ENCODE results near the gene WWC1. TPM values are rescaled to one million over a fixed set of nuclear protein-coding genes. Genes with fewer than 3 reads are reported as not detected.
"Not testable (repeated sequence)": the region's sequence is repeated elsewhere in the genome, so short reads cannot be mapped to it uniquely, and the experiment has no call there.

WWC1 gene
- total RNA-seq, 1 donor from 2014 or later: 48.6 TPM

GRCh38 chr5:168285696-168286095 is 5.7 kb upstream of the WWC1 start:
- H3K27ac Mint-ChIP-seq (ENCODE audit: unreplicated experiment): no peak overlapping the region
- TF ChIP-seq CTCF (IDR thresholded peaks at IDR 0.05; ENCODE audit: insufficient read depth, low read depth, low read length): no peak
- TF ChIP-seq EZH2 (IDR thresholded peaks at IDR 0.05; ENCODE audit: insufficient read depth, low read length): no peak
- peaks cover 11% of the 10 kb centered on the region for H3K9me3 Mint-ChIP-seq (ENCODE audit: unreplicated experiment)
- Histone ChIP-seq H3K4me3 (ENCODE audit: insufficient read depth, low read depth, low read length) (no peak overlapping the region), H3K27ac (ENCODE audit: low read depth, low read length) (no peak overlapping the region), H4K20me1 (ENCODE audit: insufficient read depth, low read length) (no peaks in the 10 kb centered on the region), H3K27me3 (ENCODE audit: insufficient read depth, low read length) (peaks cover 11% of the 10 kb centered on the region), H3K36me3 (ENCODE audit: insufficient read depth, low read length) (no peaks in the 10 kb centered on the region), H3K9ac (ENCODE audit: low read length) (no peak overlapping the region), H3K79me2 (ENCODE audit: insufficient read depth, low read length) (no peaks in the 10 kb centered on the region), H2AFZ (ENCODE audit: low read depth, low read length) (no peak overlapping the region), H3K4me1 (ENCODE audit: insufficient read depth, low read length) (peaks cover 3% of the 10 kb centered on the region), H3K9me3 (ENCODE audit: insufficient read depth, low read depth, low read length) (no peaks in the 10 kb centered on the region), H3K4me2 (ENCODE audit: low read length) (no peak overlapping the region)
- DNase-seq (ENCODE audit: low read depth) (no peak), FAIRE-seq (no peak)
- no peaks in the 10 kb centered on the region for H3K36me3 Mint-ChIP-seq (ENCODE audit: low read depth, unreplicated experiment)
- no peaks in the 10 kb centered on the region for H3K27me3 Mint-ChIP-seq (ENCODE audit: low read depth, unreplicated experiment)
- H3K4me1 Mint-ChIP-seq (ENCODE audit: low read depth, unreplicated experiment): peaks cover 30% of the 10 kb centered on the region
- H3K4me3 Mint-ChIP-seq (ENCODE audit: unreplicated experiment): no peak overlapping the region

GRCh38 chr5:168286386-168286785 is 5.1 kb upstream of the WWC1 start:
- Histone ChIP-seq H3K79me2 (ENCODE audit: insufficient read depth, low read length) (no peaks in the 10 kb centered on the region), H3K4me3 (ENCODE audit: insufficient read depth, low read depth, low read length) (no peak overlapping the region), H2AFZ (ENCODE audit: low read depth, low read length) (no peak overlapping the region), H3K9ac (ENCODE audit: low read length) (no peak overlapping the region), H3K27ac (ENCODE audit: low read depth, low read length) (no peak overlapping the region), H3K27me3 (ENCODE audit: insufficient read depth, low read length) (peaks cover 11% of the 10 kb centered on the region), H3K4me1 (ENCODE audit: insufficient read depth, low read length) (peaks cover 3% of the 10 kb centered on the region), H3K4me2 (ENCODE audit: low read length) (no peak overlapping the region), H3K36me3 (ENCODE audit: insufficient read depth, low read length) (no peaks in the 10 kb centered on the region), H3K9me3 (ENCODE audit: insufficient read depth, low read depth, low read length) (no peaks in the 10 kb centered on the region), H4K20me1 (ENCODE audit: insufficient read depth, low read length) (no peaks in the 10 kb centered on the region)
- Mint-ChIP-seq H3K4me1 (ENCODE audit: low read depth, unreplicated experiment) (peaks cover 35% of the 10 kb centered on the region), H3K36me3 (ENCODE audit: low read depth, unreplicated experiment) (no peaks in the 10 kb centered on the region), H3K4me3 (ENCODE audit: unreplicated experiment) (peak overlapping the region; percentile 7), H3K9me3 (ENCODE audit: unreplicated experiment) (peaks cover 11% of the 10 kb centered on the region), H3K27ac (ENCODE audit: unreplicated experiment) (no peak overlapping the region), H3K27me3 (ENCODE audit: low read depth, unreplicated experiment) (no peaks in the 10 kb centered on the region)
- no peak for DNase-seq (ENCODE audit: low read depth)
- no peak for FAIRE-seq
- TF ChIP-seq EZH2 (IDR thresholded peaks at IDR 0.05; ENCODE audit: insufficient read depth, low read length): no peak
- no peak for TF ChIP-seq CTCF (IDR thresholded peaks at IDR 0.05; ENCODE audit: insufficient read depth, low read depth, low read length)

- H3K27me3 Mint-ChIP-seq (ENCODE audit: low read depth, unreplicated experiment); H3K4me2 ChIP-seq (ENCODE audit: low read length); H3K79me2 ChIP-seq (ENCODE audit: insufficient read depth, low read length); H3K9me3 ChIP-seq (ENCODE audit: insufficient read depth, low read depth, low read length); FAIRE-seq; DNase-seq (ENCODE audit: low read depth); H3K36me3 ChIP-seq (ENCODE audit: insufficient read depth, low read length); H3K27ac ChIP-seq (ENCODE audit: low read depth, low read length); H3K4me3 ChIP-seq (ENCODE audit: insufficient read depth, low read depth, low read length); H3K9ac ChIP-seq (ENCODE audit: low read length); H3K27ac Mint-ChIP-seq (ENCODE audit: unreplicated experiment); H4K20me1 ChIP-seq (ENCODE audit: insufficient read depth, low read length); H3K4me1 ChIP-seq (ENCODE audit: insufficient read depth, low read length); H3K36me3 Mint-ChIP-seq (ENCODE audit: low read depth, unreplicated experiment); H2AFZ ChIP-seq (ENCODE audit: low read depth, low read length): not testable (repeated sequence)
- H3K4me3 Mint-ChIP-seq (ENCODE audit: unreplicated experiment): peak overlapping the region; percentile 7
- peaks cover 11% of the 10 kb centered on the region for H3K27me3 ChIP-seq (ENCODE audit: insufficient read depth, low read length)
- H3K9me3 Mint-ChIP-seq (ENCODE audit: unreplicated experiment): peaks cover 11% of the 10 kb centered on the region
- H3K4me1 Mint-ChIP-seq (ENCODE audit: low read depth, unreplicated experiment): peaks cover 32% of the 10 kb centered on the region
Observed at GRCh38 chr5:168286863-168287262, 4.6 kb upstream of the WWC1 start.
